ENCODE measurements around the gene PDZK1IP1.
"Not testable (repeated sequence)": the region's sequence is repeated elsewhere in the genome, so short reads cannot be mapped to it uniquely, and the experiment has no call there.

The PDZK1IP1 gene

GRCh38 chr1:47160716-47161115, 29.1 kb downstream of the PDZK1IP1 start:
- Histone ChIP-seq H2BK5ac (ENCODE audit: low read depth, low read length, poor library complexity) (no peak overlapping the region), H3K4me1 (ENCODE audit: control insufficient read depth in 1 of 2, insufficient read depth in 2 of 2, low read length in 2 of 2) (no peaks in the 10 kb centered on the region), H3K79me1 (ENCODE audit: low read length) (no peaks in the 10 kb centered on the region), H3K27ac (ENCODE audit: low read depth, low read length) (no peak overlapping the region), H2AFZ (ENCODE audit: insufficient read depth, low read length, poor library complexity) (no peak overlapping the region), H3K4me3 (ENCODE audit: low read depth, low read length) (no peak overlapping the region), H3K9me3 (ENCODE audit: insufficient read depth, low read depth, low read length) (no peaks in the 10 kb centered on the region), H4K12ac (ENCODE audit: low read depth, low read length) (no peak overlapping the region), H2AK5ac (ENCODE audit: low read length) (no peak overlapping the region), H3K9ac (ENCODE audit: low read length) (no peak overlapping the region), H3K27me3 (ENCODE audit: insufficient read depth, low read length) (no peaks in the 10 kb centered on the region), H2BK120ac (ENCODE audit: insufficient read depth, low read length, poor library complexity) (no peak overlapping the region), H3K79me2 (ENCODE audit: control insufficient read depth, insufficient read depth, low read length, poor library complexity) (no peaks in the 10 kb centered on the region), H3K36me3 (ENCODE audit: control insufficient read depth in 1 of 2, insufficient read depth in 2 of 2, low read length in 2 of 2) (no peaks in the 10 kb centered on the region), H2BK12ac (ENCODE audit: low read length) (no peak overlapping the region), H3K4ac (ENCODE audit: low read depth, low read length) (no peak overlapping the region), H3K23ac (ENCODE audit: low read length) (no peak overlapping the region), H4K8ac (ENCODE audit: low read depth, low read length) (no peak overlapping the region), H3K4me2 (ENCODE audit: low read length) (no peak overlapping the region), H3K14ac (ENCODE audit: low read length) (no peak overlapping the region), H4K91ac (ENCODE audit: low read depth, low read length) (no peak overlapping the region), H3K18ac (ENCODE audit: low read length) (no peak overlapping the region)
- no peak for DNase-seq

GRCh38 chr1:47157957-47158356, 31.9 kb downstream of the PDZK1IP1 start:
- not testable (repeated sequence) for H2AK5ac ChIP-seq (ENCODE audit: low read length); DNase-seq; H3K18ac ChIP-seq (ENCODE audit: low read length); H2AFZ ChIP-seq (ENCODE audit: insufficient read depth, low read length, poor library complexity); H3K4me3 ChIP-seq (ENCODE audit: low read depth, low read length); H4K12ac ChIP-seq (ENCODE audit: low read depth, low read length); H3K27me3 ChIP-seq (ENCODE audit: insufficient read depth, low read length); H3K4ac ChIP-seq (ENCODE audit: low read depth, low read length); H3K9me3 ChIP-seq (ENCODE audit: insufficient read depth, low read depth, low read length); H3K27ac ChIP-seq (ENCODE audit: low read depth, low read length); H2BK5ac ChIP-seq (ENCODE audit: low read depth, low read length, poor library complexity); H2BK12ac ChIP-seq (ENCODE audit: low read length); H3K79me1 ChIP-seq (ENCODE audit: low read length); H3K36me3 ChIP-seq (ENCODE audit: control insufficient read depth in 1 of 2, insufficient read depth in 2 of 2, low read length in 2 of 2); H2BK120ac ChIP-seq (ENCODE audit: insufficient read depth, low read length, poor library complexity); H3K9ac ChIP-seq (ENCODE audit: low read length); H4K91ac ChIP-seq (ENCODE audit: low read depth, low read length); H3K14ac ChIP-seq (ENCODE audit: low read length); H3K23ac ChIP-seq (ENCODE audit: low read length); H4K8ac ChIP-seq (ENCODE audit: low read depth, low read length); H3K79me2 ChIP-seq (ENCODE audit: control insufficient read depth, insufficient read depth, low read length, poor library complexity); H3K4me1 ChIP-seq (ENCODE audit: control insufficient read depth in 1 of 2, insufficient read depth in 2 of 2, low read length in 2 of 2); H3K4me2 ChIP-seq (ENCODE audit: low read length)
- no CpG with 5 or more reads among the region's 3 CpGs for WGBS (ENCODE audit: extremely low coverage, insufficient coverage, insufficient read length)

- H3K36me3 ChIP-seq (ENCODE audit: control insufficient read depth in 1 of 2, insufficient read depth in 2 of 2, low read length in 2 of 2); H3K79me2 ChIP-seq (ENCODE audit: control insufficient read depth, insufficient read depth, low read length, poor library complexity); H3K14ac ChIP-seq (ENCODE audit: low read length); H3K4ac ChIP-seq (ENCODE audit: low read depth, low read length); H4K12ac ChIP-seq (ENCODE audit: low read depth, low read length); H2BK5ac ChIP-seq (ENCODE audit: low read depth, low read length, poor library complexity); H3K9me3 ChIP-seq (ENCODE audit: insufficient read depth, low read depth, low read length); H2BK120ac ChIP-seq (ENCODE audit: insufficient read depth, low read length, poor library complexity); H3K4me2 ChIP-seq (ENCODE audit: low read length); H3K18ac ChIP-seq (ENCODE audit: low read length); H3K9ac ChIP-seq (ENCODE audit: low read length); H3K23ac ChIP-seq (ENCODE audit: low read length); H3K79me1 ChIP-seq (ENCODE audit: low read length); H3K27me3 ChIP-seq (ENCODE audit: insufficient read depth, low read length); H2BK12ac ChIP-seq (ENCODE audit: low read length); H2AK5ac ChIP-seq (ENCODE audit: low read length); H4K91ac ChIP-seq (ENCODE audit: low read depth, low read length); H4K8ac ChIP-seq (ENCODE audit: low read depth, low read length); H3K4me3 ChIP-seq (ENCODE audit: low read depth, low read length); DNase-seq; H3K27ac ChIP-seq (ENCODE audit: low read depth, low read length); H2AFZ ChIP-seq (ENCODE audit: insufficient read depth, low read length, poor library complexity); H3K4me1 ChIP-seq (ENCODE audit: control insufficient read depth in 1 of 2, insufficient read depth in 2 of 2, low read length in 2 of 2): not testable (repeated sequence)
These were observed 33.4 kb downstream of the PDZK1IP1 start for GRCh38 chr1:47156457-47156856.

- not testable (repeated sequence) for H2AK5ac ChIP-seq (ENCODE audit: low read length); H3K27ac ChIP-seq (ENCODE audit: low read depth, low read length); H3K18ac ChIP-seq (ENCODE audit: low read length); H3K4me2 ChIP-seq (ENCODE audit: low read length); H2BK12ac ChIP-seq (ENCODE audit: low read length); H4K12ac ChIP-seq (ENCODE audit: low read depth, low read length); H3K4ac ChIP-seq (ENCODE audit: low read depth, low read length); H2AFZ ChIP-seq (ENCODE audit: insufficient read depth, low read length, poor library complexity); H3K79me2 ChIP-seq (ENCODE audit: control insufficient read depth, insufficient read depth, low read length, poor library complexity); H4K8ac ChIP-seq (ENCODE audit: low read depth, low read length); H2BK120ac ChIP-seq (ENCODE audit: insufficient read depth, low read length, poor library complexity); H3K27me3 ChIP-seq (ENCODE audit: insufficient read depth, low read length); H2BK5ac ChIP-seq (ENCODE audit: low read depth, low read length, poor library complexity); H3K4me1 ChIP-seq (ENCODE audit: control insufficient read depth in 1 of 2, insufficient read depth in 2 of 2, low read length in 2 of 2); H3K14ac ChIP-seq (ENCODE audit: low read length); H3K9ac ChIP-seq (ENCODE audit: low read length); H3K36me3 ChIP-seq (ENCODE audit: control insufficient read depth in 1 of 2, insufficient read depth in 2 of 2, low read length in 2 of 2); H3K9me3 ChIP-seq (ENCODE audit: insufficient read depth, low read depth, low read length); H3K23ac ChIP-seq (ENCODE audit: low read length); H4K91ac ChIP-seq (ENCODE audit: low read depth, low read length); H3K4me3 ChIP-seq (ENCODE audit: low read depth, low read length); DNase-seq; H3K79me1 ChIP-seq (ENCODE audit: low read length)
- no CpG with 5 or more reads among the region's 9 CpGs for WGBS (ENCODE audit: extremely low coverage, insufficient coverage, insufficient read length)
These were observed 40.7 kb downstream of the PDZK1IP1 start for GRCh38 chr1:47149162-47149561.

All from trophoblast cell (in vitro differentiated cells and primary cell).